VCaP (cell line): ENCODE data around the gene APMAP.
A peak's percentile ranks its signal among the peaks of the same experiment; 100 is the strongest.

ENCODE experiments used
- H3K27ac ChIP-seq: fragments of 450-650 bp; 2 replicates; pipeline ENCODE4 v1.5.1; 2017
- CTCF ChIP-seq: fragments of 450-650 bp; conservative IDR thresholded peaks from 2 replicates; pipeline ENCODE4 v1.5.1; 2017; ENCODE audit warnings: mild to moderate bottlenecking, moderate library complexity

APMAP gene

DNA sequence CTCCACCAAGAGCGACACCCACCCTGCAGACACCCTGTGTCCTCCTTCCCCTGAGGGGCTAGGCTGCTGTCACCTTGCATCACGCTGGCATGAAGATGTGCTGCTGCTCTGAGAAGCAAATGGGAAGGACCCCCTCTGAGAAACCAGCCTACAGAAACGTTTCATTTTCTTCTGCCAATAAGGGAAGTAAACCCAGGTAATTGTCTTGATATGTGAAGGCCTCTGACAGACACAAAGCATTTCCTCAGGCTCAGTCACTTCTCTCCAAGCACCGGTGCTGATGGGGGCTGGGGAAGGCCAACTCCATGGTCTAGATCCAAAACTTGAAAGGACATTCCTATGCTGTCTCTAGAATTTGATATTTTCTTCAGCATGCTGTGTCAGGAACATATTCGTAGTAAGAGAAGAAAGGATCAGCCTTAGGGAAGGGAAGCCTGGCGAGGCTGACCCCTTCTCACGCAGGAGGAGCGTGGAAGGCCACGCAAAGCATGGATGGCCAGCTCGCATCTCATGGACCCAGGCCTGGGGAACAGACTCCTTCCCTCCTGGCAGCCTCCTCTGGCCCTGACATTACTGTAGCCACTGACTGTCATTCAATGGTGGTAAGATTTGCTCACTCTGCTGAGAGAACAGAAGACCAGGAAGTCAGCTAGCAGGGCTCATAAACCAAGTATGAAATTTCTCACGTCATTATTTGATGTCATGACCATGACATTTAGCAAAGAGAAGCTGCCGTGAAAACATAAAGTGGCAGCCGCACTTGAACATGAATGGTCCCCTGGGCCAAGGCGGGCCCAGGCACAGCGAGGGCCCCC, 44.9 kb upstream of the APMAP start:
- H3K27ac ChIP-seq = peak overlapping the region; percentile 99
- no peak for TF ChIP-seq CTCF

DNA sequence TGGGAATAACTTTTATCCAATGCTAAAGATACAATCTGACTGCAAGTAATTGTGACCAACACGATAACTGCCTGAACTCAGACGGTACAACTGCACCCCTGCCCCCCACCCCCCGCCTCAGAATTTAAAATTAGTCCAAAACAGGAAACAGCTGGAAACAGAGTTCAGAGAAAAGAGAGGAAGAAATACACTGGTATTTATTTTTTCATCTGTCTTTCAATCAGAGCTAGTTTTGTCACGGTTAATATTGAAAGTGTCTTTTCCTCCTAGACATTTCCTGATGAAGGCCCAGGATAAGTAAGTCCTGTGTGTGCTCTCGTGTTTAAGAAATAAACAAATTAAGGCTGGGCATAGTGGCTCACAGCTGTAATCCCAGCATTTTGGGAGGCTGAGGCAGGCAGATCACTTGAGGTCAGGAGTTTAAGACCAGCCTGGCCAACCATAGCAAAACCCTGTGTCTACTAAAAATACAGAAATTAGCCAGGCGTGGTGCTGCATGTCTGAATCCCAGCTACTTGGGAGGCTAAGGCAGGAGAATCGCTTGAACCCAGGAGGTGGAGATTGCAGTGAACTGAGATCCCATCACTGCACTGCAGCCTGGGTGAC, 43.9 kb upstream of the APMAP start:
- H3K27ac ChIP-seq = peak overlapping the region; percentile 99
- no peak for TF ChIP-seq CTCF

GRCh38 chr20:25035921-25036320, 43.4 kb upstream of the APMAP start:
- peak overlapping the region; percentile 99 for H3K27ac ChIP-seq
- no peak for TF ChIP-seq CTCF

GRCh38 chr20:25033924-25034300, 41.4 kb upstream of the APMAP start:
- no peak for TF ChIP-seq CTCF
- H3K27ac ChIP-seq = peak overlapping the region; percentile 58

- peak overlapping the region; percentile 58 for H3K27ac ChIP-seq
These were observed 40.8 kb upstream of the APMAP start for GRCh38 chr20:25033265-25033923.

DNA sequence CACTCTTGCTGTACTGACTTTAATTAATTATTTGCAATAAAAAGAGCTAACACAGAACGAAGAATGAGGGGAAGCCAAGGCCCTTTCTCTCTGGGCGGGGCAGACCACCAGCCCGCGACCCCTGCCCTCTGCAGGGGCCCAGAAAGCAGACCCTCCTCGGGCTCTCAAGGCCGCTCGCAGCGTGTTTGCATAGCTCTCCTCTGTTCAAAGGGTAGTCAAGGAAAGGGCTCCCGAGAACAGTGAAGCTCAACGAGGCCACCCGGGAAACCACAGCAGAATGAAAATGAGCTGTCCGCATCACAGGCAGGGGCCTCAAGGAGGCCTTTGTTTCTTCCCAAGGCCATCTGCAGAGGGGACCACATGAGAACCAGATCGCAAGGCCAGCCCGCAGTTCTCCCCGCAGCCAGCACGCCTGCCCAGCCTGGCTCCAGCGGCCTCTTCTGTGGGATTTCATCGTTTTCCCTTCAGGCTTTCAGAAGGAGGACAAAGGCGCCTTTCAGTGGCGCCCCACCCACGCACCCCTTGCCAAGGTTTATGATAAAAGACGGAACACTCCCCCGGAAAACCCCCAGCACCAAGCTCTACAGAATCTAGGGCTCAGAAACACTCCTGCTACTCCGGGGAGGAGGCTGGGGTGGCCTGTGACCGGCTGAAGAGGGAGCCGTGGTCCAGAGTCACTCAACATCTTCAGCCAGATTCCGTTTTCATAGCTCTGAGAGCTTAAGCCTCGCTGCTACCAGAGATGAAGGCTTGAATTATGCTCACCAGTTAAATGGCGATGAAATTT, 40.1 kb upstream of the APMAP start:
- H3K27ac ChIP-seq = peak overlapping the region; percentile 58
- no peak for TF ChIP-seq CTCF

More at GRCh38 chr20:25033265-25033923, 40.8 kb upstream of the APMAP start:
- no peak for TF ChIP-seq CTCF

DNA sequence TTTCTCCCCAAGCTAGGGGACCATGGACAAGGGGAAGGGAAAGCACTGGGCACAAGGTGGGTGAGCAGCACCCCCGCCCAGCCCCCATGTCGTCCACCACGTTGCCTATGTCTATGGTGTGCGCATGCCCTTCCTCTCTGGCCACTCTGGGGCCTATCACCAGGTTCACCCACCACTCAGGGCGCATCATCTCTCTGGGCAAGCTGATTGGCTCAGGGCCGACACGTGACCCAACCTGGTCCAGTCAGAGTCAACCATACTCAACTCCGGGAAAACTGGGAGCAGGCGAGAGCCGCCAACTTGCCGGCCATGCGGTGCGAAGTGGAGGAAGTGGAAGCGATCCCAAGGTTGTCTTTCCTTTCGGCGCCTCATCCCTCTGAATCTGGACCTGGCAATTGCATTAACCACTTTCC, 39.5 kb upstream of the APMAP start:
- no peak overlapping the region for H3K27ac ChIP-seq
- no peak for TF ChIP-seq CTCF
